ENCODE results near the gene HMGA1.
A peak's percentile ranks its signal among the peaks of the same experiment; 100 is the strongest.

HMGA1 gene

GRCh38 chr6:34240329-34241248, 3.9 kb downstream of the HMGA1 start:
- Histone ChIP-seq H3K9me2 (replicated peaks; ENCODE audit: low read depth, low read length) (no peaks in the 10 kb centered on the region), H3K9me3 (ENCODE audit: insufficient read depth, low read depth, low read length) (no peaks in the 10 kb centered on the region), H3K27me3 (ENCODE audit: insufficient read depth, low read length, poor library complexity, severe bottlenecking) (no peaks in the 10 kb centered on the region), H3K79me2 (ENCODE audit: insufficient read depth, low read length) (peaks cover 57% of the 10 kb centered on the region), H3K9ac (ENCODE audit: low read depth, low read length, poor library complexity, severe bottlenecking) (peak overlapping the region; percentile 100), H3K4me3 (ENCODE audit: low read length, poor library complexity, severe bottlenecking) (peak overlapping the region; percentile 80), H2AFZ (ENCODE audit: low read length) (no peak overlapping the region), H4K20me1 (ENCODE audit: insufficient read depth, low read length, poor library complexity, severe bottlenecking) (peaks cover 59% of the 10 kb centered on the region), H3K4me1 (ENCODE audit: insufficient read depth, low read length, poor library complexity, severe bottlenecking) (peaks cover 38% of the 10 kb centered on the region), H3K4me2 (ENCODE audit: low read depth, low read length, poor library complexity, severe bottlenecking) (peak overlapping the region; percentile 84), H3K36me3 (ENCODE audit: insufficient read depth, low read length) (peaks cover 36% of the 10 kb centered on the region; the same call in 1 of the 2 replicates), H3F3A (ENCODE audit: low read depth) (no peaks in the 10 kb centered on the region)
- TF ChIP-seq CTCF (conservative IDR thresholded peaks at IDR 0.05; ENCODE audit: low read length) (no peak), EZH2phosphoT487 (IDR thresholded peaks at IDR 0.05; ENCODE audit: borderline replicate concordance) (no peak)

GRCh38 chr6:34241351-34242215, 4.9 kb downstream of the HMGA1 start:
- TF ChIP-seq EZH2phosphoT487 (IDR thresholded peaks at IDR 0.05; ENCODE audit: borderline replicate concordance) (no peak), CTCF (conservative IDR thresholded peaks at IDR 0.05; ENCODE audit: low read length) (no peak)
- Histone ChIP-seq H3F3A (ENCODE audit: low read depth) (no peaks in the 10 kb centered on the region), H3K79me2 (ENCODE audit: insufficient read depth, low read length) (peaks cover 57% of the 10 kb centered on the region), H3K9me2 (replicated peaks; ENCODE audit: low read depth, low read length) (no peaks in the 10 kb centered on the region), H2AFZ (ENCODE audit: low read length) (no peak overlapping the region), H3K4me1 (ENCODE audit: insufficient read depth, low read length, poor library complexity, severe bottlenecking) (peaks cover 33% of the 10 kb centered on the region), H4K20me1 (ENCODE audit: insufficient read depth, low read length, poor library complexity, severe bottlenecking) (peaks cover 59% of the 10 kb centered on the region), H3K9ac (ENCODE audit: low read depth, low read length, poor library complexity, severe bottlenecking) (peak overlapping the region; percentile 9), H3K36me3 (ENCODE audit: insufficient read depth, low read length) (peaks cover 36% of the 10 kb centered on the region; the same call in 1 of the 2 replicates), H3K9me3 (ENCODE audit: insufficient read depth, low read depth, low read length) (no peaks in the 10 kb centered on the region), H3K4me3 (ENCODE audit: low read length, poor library complexity, severe bottlenecking) (no peak overlapping the region), H3K4me2 (ENCODE audit: low read depth, low read length, poor library complexity, severe bottlenecking) (peak overlapping the region; percentile 84), H3K27me3 (ENCODE audit: insufficient read depth, low read length, poor library complexity, severe bottlenecking) (no peaks in the 10 kb centered on the region)

GRCh38 chr6:34242252-34243130, 5.8 kb downstream of the HMGA1 start:
- no peak for TF ChIP-seq EZH2phosphoT487 (IDR thresholded peaks at IDR 0.05; ENCODE audit: borderline replicate concordance)
- Histone ChIP-seq H3K36me3 (ENCODE audit: insufficient read depth, low read length) (peaks cover 36% of the 10 kb centered on the region; the same call in 1 of the 2 replicates), H2AFZ (ENCODE audit: low read length) (no peak overlapping the region), H3K27me3 (ENCODE audit: insufficient read depth, low read length, poor library complexity, severe bottlenecking) (no peaks in the 10 kb centered on the region), H3K9me2 (replicated peaks; ENCODE audit: low read depth, low read length) (no peaks in the 10 kb centered on the region), H3K9me3 (ENCODE audit: insufficient read depth, low read depth, low read length) (no peaks in the 10 kb centered on the region), H3K4me1 (ENCODE audit: insufficient read depth, low read length, poor library complexity, severe bottlenecking) (peaks cover 33% of the 10 kb centered on the region), H3K79me2 (ENCODE audit: insufficient read depth, low read length) (peaks cover 56% of the 10 kb centered on the region), H4K20me1 (ENCODE audit: insufficient read depth, low read length, poor library complexity, severe bottlenecking) (peaks cover 59% of the 10 kb centered on the region), H3F3A (ENCODE audit: low read depth) (no peaks in the 10 kb centered on the region), H3K4me2 (ENCODE audit: low read depth, low read length, poor library complexity, severe bottlenecking) (peak overlapping the region; percentile 27), H3K9ac (ENCODE audit: low read depth, low read length, poor library complexity, severe bottlenecking) (no peak overlapping the region), H3K4me3 (ENCODE audit: low read length, poor library complexity, severe bottlenecking) (no peak overlapping the region)

Data from Loucy (cell line).